Measurements from ENCODE around the gene DAPK2. TPM values are rescaled to one million over a fixed set of nuclear protein-coding genes. Genes with fewer than 3 reads are reported as not detected.

DAPK2 gene
- total RNA-seq, 1 donor from 2014 or later, result 5.0 TPM

- no peak for DNase-seq
These were observed 104.4 kb downstream of the DAPK2 start for GRCh38 chr15:63941698-63942465.

GRCh38 chr15:63940966-63941620 is 105.2 kb downstream of the DAPK2 start:
- DNase-seq, result no peak

GRCh38 chr15:63939531-63940130 is 106.7 kb downstream of the DAPK2 start:
- no peak for DNase-seq

GRCh38 chr15:63938486-63939061 is 107.7 kb downstream of the DAPK2 start:
- DNase-seq, result no peak

GRCh38 chr15:63933522-63933921 is 112.8 kb downstream of the DAPK2 start:
- no peak for DNase-seq

- DNase-seq, result no peak
These were observed 114.7 kb downstream of the DAPK2 start for GRCh38 chr15:63931556-63931955.

- DNase-seq, result no peak
These were observed 116.3 kb downstream of the DAPK2 start for GRCh38 chr15:63930034-63930433.

GRCh38 chr15:63928185-63928842 is 118.0 kb downstream of the DAPK2 start:
- DNase-seq, result no peak

- no peak for DNase-seq
These were observed 122.0 kb downstream of the DAPK2 start for GRCh38 chr15:63923993-63924950.

- no peak for DNase-seq
These were observed 123.4 kb downstream of the DAPK2 start for GRCh38 chr15:63922916-63923315.

GRCh38 chr15:63922261-63922904 is 123.9 kb downstream of the DAPK2 start:
- DNase-seq, result no peak

- no peak for DNase-seq
These were observed 125.6 kb downstream of the DAPK2 start for GRCh38 chr15:63920504-63921175.

- DNase-seq, result no peak
These were observed 127.4 kb downstream of the DAPK2 start for GRCh38 chr15:63918901-63919348.

- DNase-seq, result no peak
These were observed 128.0 kb downstream of the DAPK2 start for GRCh38 chr15:63918317-63918672.

GRCh38 chr15:63917588-63918316 is 128.5 kb downstream of the DAPK2 start:
- DNase-seq, result no peak

- no peak for DNase-seq
These were observed 130.2 kb downstream of the DAPK2 start for GRCh38 chr15:63915873-63916771.

GRCh38 chr15:63915209-63915872 is 130.9 kb downstream of the DAPK2 start:
- DNase-seq, result no peak

- no peak for DNase-seq
These were observed 132.4 kb downstream of the DAPK2 start for GRCh38 chr15:63913786-63914315.

Data from occipital lobe (tissue), 2 donors.